ENCODE data around the gene IDH3B.

The IDH3B gene

DNA sequence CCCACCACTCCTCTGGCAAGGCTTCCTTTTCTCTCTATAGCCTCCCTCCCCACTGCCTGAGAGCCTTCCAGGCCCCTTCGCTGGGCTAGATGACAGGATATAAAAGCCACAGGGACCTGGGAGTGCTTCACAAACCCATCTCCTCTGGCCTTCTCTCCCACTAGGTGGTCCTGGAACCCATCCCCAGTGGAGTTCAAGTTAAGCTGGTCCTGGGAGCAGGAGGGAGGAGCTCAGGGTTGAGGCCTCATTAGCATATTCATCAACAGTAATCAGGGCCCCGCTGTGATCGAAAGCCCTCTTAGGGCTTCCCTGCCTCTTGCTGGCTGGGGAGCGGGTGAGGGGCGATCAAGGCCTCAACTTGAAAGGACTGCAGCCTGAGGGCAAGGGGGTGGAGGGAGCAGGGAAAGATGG, 37.7 kb upstream of the IDH3B start:
- H3K79me2 ChIP-seq (ENCODE audit: insufficient read depth, low read length) = no peaks in the 10 kb centered on the region
- no peaks in the 10 kb centered on the region for H3K9me2 ChIP-seq (ENCODE audit: low read depth, low read length)
- no peak overlapping the region for H3K4me3 ChIP-seq (ENCODE audit: low read depth, low read length, poor library complexity, severe bottlenecking)
- no peak overlapping the region for H2AFZ ChIP-seq (ENCODE audit: low read length)
- H3K27me3 ChIP-seq (ENCODE audit: insufficient read depth, low read length) = no peaks in the 10 kb centered on the region; the same call in 1 of the 2 replicates
- H3K4me2 ChIP-seq (ENCODE audit: low read length) = no peak overlapping the region
- TF ChIP-seq EZH2 (IDR thresholded peaks at IDR 0.05; ENCODE audit: borderline replicate concordance, low read length) = no peak
- TF ChIP-seq, protein P1, sequence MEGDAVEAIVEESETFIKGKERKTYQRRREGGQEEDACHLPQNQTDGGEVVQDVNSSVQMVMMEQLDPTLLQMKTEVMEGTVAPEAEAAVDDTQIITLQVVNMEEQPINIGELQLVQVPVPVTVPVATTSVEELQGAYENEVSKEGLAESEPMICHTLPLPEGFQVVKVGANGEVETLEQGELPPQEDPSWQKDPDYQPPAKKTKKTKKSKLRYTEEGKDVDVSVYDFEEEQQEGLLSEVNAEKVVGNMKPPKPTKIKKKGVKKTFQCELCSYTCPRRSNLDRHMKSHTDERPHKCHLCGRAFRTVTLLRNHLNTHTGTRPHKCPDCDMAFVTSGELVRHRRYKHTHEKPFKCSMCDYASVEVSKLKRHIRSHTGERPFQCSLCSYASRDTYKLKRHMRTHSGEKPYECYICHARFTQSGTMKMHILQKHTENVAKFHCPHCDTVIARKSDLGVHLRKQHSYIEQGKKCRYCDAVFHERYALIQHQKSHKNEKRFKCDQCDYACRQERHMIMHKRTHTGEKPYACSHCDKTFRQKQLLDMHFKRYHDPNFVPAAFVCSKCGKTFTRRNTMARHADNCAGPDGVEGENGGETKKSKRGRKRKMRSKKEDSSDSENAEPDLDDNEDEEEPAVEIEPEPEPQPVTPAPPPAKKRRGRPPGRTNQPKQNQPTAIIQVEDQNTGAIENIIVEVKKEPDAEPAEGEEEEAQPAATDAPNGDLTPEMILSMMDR (IDR thresholded peaks at IDR 0.05; ENCODE audit: low read length) = no peak
- H3K9ac ChIP-seq (ENCODE audit: low read length) = no peak overlapping the region
- H3K9me3 ChIP-seq (ENCODE audit: low read length) = no peaks in the 10 kb centered on the region
- no peak overlapping the region for H3K27ac ChIP-seq (ENCODE audit: low read depth, low read length, poor library complexity, severe bottlenecking)
- H3K36me3 ChIP-seq (ENCODE audit: insufficient read depth, low read length) = no peaks in the 10 kb centered on the region
- H3F3A ChIP-seq (ENCODE audit: insufficient read depth, low read length) = no peaks in the 10 kb centered on the region
- H3K4me1 ChIP-seq (ENCODE audit: insufficient read depth, low read length, severe bottlenecking) = no peaks in the 10 kb centered on the region
- no peaks in the 10 kb centered on the region for H4K20me1 ChIP-seq (ENCODE audit: insufficient read depth, low read length)

DNA sequence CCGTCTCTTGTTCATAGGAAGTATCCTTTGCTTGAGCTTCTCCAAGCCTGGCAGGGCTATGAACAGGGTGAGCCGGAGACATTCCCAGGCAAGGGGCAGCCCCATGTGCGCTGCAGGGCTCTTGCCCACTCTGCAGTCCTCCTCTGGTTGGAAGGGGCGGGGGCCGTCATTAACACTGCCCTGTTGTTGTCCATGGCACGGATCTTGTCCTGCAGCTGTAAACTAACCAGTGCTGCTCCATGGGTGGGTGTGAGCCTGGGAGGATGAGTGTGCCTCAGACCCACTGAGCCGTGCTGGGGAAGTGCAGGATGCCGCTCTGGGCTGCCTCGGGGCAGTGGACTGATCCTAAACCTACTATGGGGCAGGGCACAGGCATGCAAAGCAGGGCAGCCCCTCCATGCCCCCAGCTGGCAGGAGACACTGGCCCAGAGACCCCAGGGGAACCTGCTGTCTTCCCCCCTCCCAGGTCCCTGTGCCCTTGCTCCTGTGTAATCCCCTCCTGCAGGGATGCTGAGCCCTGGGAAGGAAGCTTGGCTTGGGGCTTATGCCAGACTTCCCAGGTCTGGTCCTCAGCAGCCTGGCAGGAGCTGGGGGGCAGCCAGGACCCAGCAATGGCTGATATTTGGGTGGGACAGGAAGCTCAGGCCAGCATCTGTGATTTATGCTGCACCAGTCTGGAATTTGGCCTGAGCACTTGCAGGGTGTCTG, 37.1 kb upstream of the IDH3B start:
- Histone ChIP-seq H3K4me3 (ENCODE audit: low read depth, low read length, poor library complexity, severe bottlenecking) (no peak overlapping the region), H3K4me2 (ENCODE audit: low read length) (no peak overlapping the region), H3K9me2 (ENCODE audit: low read depth, low read length) (no peaks in the 10 kb centered on the region)

DNA sequence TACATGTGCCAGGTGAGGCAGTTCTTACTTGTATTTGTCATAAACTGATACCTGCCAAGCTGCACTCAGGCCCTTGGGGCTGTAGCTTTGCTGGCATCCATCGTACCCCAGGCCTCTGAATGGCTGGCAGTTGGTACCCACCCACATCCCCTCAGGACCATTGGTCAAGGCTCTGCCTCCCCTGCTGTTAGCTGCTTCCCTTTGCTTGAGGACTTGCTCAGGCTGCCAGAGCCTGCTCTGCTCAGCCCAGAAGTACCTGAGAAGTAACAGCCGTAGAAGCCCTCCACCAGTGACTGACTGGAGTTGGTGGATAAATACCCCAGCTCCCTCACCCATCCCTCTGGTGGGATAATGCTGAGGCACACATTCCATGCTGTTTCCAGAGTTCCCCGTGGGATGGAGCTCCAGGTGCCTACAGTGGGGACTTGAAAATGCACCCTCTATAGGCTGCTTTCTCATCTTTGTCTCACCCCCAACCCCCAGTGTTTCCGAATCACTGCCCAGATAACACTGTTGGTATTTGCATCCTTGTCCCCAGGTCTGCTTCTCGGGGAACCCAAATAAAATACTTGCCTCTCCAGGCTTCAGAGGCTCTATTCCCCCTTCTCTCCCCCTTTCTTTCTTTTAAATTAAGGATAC, 35.9 kb upstream of the IDH3B start:
- Histone ChIP-seq H3K36me3 (ENCODE audit: insufficient read depth, low read length) (no peaks in the 10 kb centered on the region), H3K27ac (ENCODE audit: low read depth, low read length, poor library complexity, severe bottlenecking) (no peak overlapping the region), H4K20me1 (ENCODE audit: insufficient read depth, low read length) (no peaks in the 10 kb centered on the region), H3K4me3 (ENCODE audit: low read depth, low read length, poor library complexity, severe bottlenecking) (no peak overlapping the region), H3K9me3 (ENCODE audit: low read length) (no peaks in the 10 kb centered on the region), H3K4me1 (ENCODE audit: insufficient read depth, low read length, severe bottlenecking) (no peaks in the 10 kb centered on the region), H3K4me2 (ENCODE audit: low read length) (no peak overlapping the region), H3F3A (ENCODE audit: insufficient read depth, low read length) (no peaks in the 10 kb centered on the region), H2AFZ (ENCODE audit: low read length) (no peak overlapping the region), H3K9me2 (ENCODE audit: low read depth, low read length) (no peaks in the 10 kb centered on the region), H3K27me3 (ENCODE audit: insufficient read depth, low read length) (no peaks in the 10 kb centered on the region; the same call in 1 of the 2 replicates), H3K79me2 (ENCODE audit: insufficient read depth, low read length) (no peaks in the 10 kb centered on the region), H3K9ac (ENCODE audit: low read length) (no peak overlapping the region)
- TF ChIP-seq EZH2 (IDR thresholded peaks at IDR 0.05; ENCODE audit: borderline replicate concordance, low read length) = no peak
- TF ChIP-seq, protein P1 (IDR thresholded peaks at IDR 0.05; ENCODE audit: low read length) = no peak

More for the DNA sequence above, 37.1 kb upstream of the IDH3B start:
- H3K4me1 ChIP-seq (ENCODE audit: insufficient read depth, low read length, severe bottlenecking) = no peaks in the 10 kb centered on the region
- H3K27ac ChIP-seq (ENCODE audit: low read depth, low read length, poor library complexity, severe bottlenecking) = no peak overlapping the region
- no peak overlapping the region for H2AFZ ChIP-seq (ENCODE audit: low read length)
- no peaks in the 10 kb centered on the region for H4K20me1 ChIP-seq (ENCODE audit: insufficient read depth, low read length)
- TF ChIP-seq, protein P1 (IDR thresholded peaks at IDR 0.05; ENCODE audit: low read length) = no peak
- no peak for TF ChIP-seq EZH2 (IDR thresholded peaks at IDR 0.05; ENCODE audit: borderline replicate concordance, low read length)
- no peaks in the 10 kb centered on the region for H3K36me3 ChIP-seq (ENCODE audit: insufficient read depth, low read length)
- H3F3A ChIP-seq (ENCODE audit: insufficient read depth, low read length) = no peaks in the 10 kb centered on the region
- no peaks in the 10 kb centered on the region for H3K79me2 ChIP-seq (ENCODE audit: insufficient read depth, low read length)
- no peaks in the 10 kb centered on the region for H3K9me3 ChIP-seq (ENCODE audit: low read length)
- H3K27me3 ChIP-seq (ENCODE audit: insufficient read depth, low read length) = no peaks in the 10 kb centered on the region; the same call in 1 of the 2 replicates
- no peak overlapping the region for H3K9ac ChIP-seq (ENCODE audit: low read length)

Data from OCI-LY1 (cell line).